Esophagus muscularis mucosa (tissue), 4 donors: Measurements from ENCODE around the gene RARG.

Experiments
- CTCF ChIP-seq, 3 experiments: fragments of 200-600 bp in 2 of 3; fragments of 450-650 bp in 1 of 3; sonication (generic) in 2 of 3; IDR thresholded peaks; one replicate each; pipeline ENCODE4 v1.5.1; 2017 to 2019; ENCODE audit warnings: antibody characterized with exemption in 3 of 3, mild to moderate bottlenecking in 2 of 3, moderate library complexity in 1 of 3
- EP300 ChIP-seq: sonication (generic); formaldehyde crosslinking; IDR thresholded peaks from one replicate; pipeline ENCODE4 v1.6.1; 2017; ENCODE audit warnings: antibody characterized with exemption
- POLR2A ChIP-seq: fragments of 450-650 bp; IDR thresholded peaks from one replicate; pipeline ENCODE4 v1.6.1; 2017; ENCODE audit warnings: antibody characterized with exemption, moderate library complexity, mild to moderate bottlenecking, low read depth
- POLR2AphosphoS5 ChIP-seq, 2 donors: sonication (generic); formaldehyde crosslinking; IDR thresholded peaks; one replicate each; pipeline ENCODE4 v1.6.1; 2017; ENCODE audit warnings: antibody characterized with exemption in 2 of 2

GRCh38 chr12:53239643-53240258, 7.7 kb upstream of the RARG start:
- TF ChIP-seq EP300, result no peak
- no peak for TF ChIP-seq CTCF (IDR thresholded peaks at IDR 0.05)
- no peak for TF ChIP-seq POLR2AphosphoS5 (IDR thresholded peaks at IDR 0.05)
- no peak for TF ChIP-seq POLR2A
